HepG2 (cell line): ENCODE measurements around the gene PTPA. TPM values are rescaled to one million over a fixed set of nuclear protein-coding genes. Genes with fewer than 3 reads are reported as not detected.

ENCODE experiments used
- AGO1 ChIP-seq: fragments of 200-400 bp; formaldehyde crosslinking; IDR thresholded peaks from 2 replicates; pipeline ENCODE4 v1.6.1; 2017; ENCODE audit warnings: mild to moderate bottlenecking, low read depth, low read length, moderate library complexity; ENCODE audit not compliant: poor library complexity, severe bottlenecking
- BATF2 ChIP-seq: sonication (generic); formaldehyde crosslinking; IDR thresholded peaks from 2 replicates; pipeline ENCODE4 v1.8.0; 2022; ENCODE audit warnings: mild to moderate bottlenecking, missing genetic modification reagents, moderate library complexity
- FOSL2 ChIP-seq: sonication (generic); formaldehyde crosslinking; IDR thresholded peaks from 2 replicates; pipeline ENCODE4 v1.4.0; 2020; ENCODE audit warnings: missing genetic modification reagents
- HBP1 ChIP-seq: IDR thresholded peaks from 2 replicates; pipeline ENCODE4 v1.6.1; 2016; ENCODE audit warnings: low read depth, control low read depth
- MED1 ChIP-seq: sonication (generic); formaldehyde crosslinking; IDR thresholded peaks from 2 replicates; pipeline ENCODE4 v1.4.0; 2020; ENCODE audit warnings: missing genetic modification reagents
- NONO ChIP-seq, 2 experiments: fragments of 450-650 bp in 1 of 2; sonication (generic) in 1 of 2; formaldehyde crosslinking in 1 of 2; IDR thresholded peaks in 1 of 2; conservative IDR thresholded peaks in 1 of 2; 2 replicates each; pipeline versions ENCODE4 v1.6.1 to v1.8.0; 2017 to 2022; ENCODE audit warnings: mild to moderate bottlenecking in 1 of 2, missing genetic modification reagents in 1 of 2, moderate library complexity in 1 of 2
- NRL ChIP-seq: sonication (generic); formaldehyde crosslinking; IDR thresholded peaks from 2 replicates; pipeline ENCODE4 v1.5.0; 2020; ENCODE audit warnings: missing genetic modification reagents, mild to moderate bottlenecking, moderate library complexity, borderline replicate concordance
- TEAD3 ChIP-seq: optimal IDR thresholded peaks from 2 replicates; pipeline ENCODE3; 2016; ENCODE audit warnings: borderline replicate concordance
- TFDP2 ChIP-seq: sonication (generic); formaldehyde crosslinking; IDR thresholded peaks from 2 replicates; pipeline ENCODE4 v1.4.0; 2020; ENCODE audit warnings: missing genetic modification reagents
- ZBED4 ChIP-seq: sonication (generic); formaldehyde crosslinking; IDR thresholded peaks from 2 replicates; pipeline ENCODE4 v1.4.0; 2020; ENCODE audit warnings: missing genetic modification reagents, borderline replicate concordance
- ZBTB7B ChIP-seq: sonication (generic); formaldehyde crosslinking; IDR thresholded peaks from 2 replicates; pipeline ENCODE4 v1.4.0; 2020; ENCODE audit warnings: missing genetic modification reagents
- ZNF124 ChIP-seq: sonication (generic); formaldehyde crosslinking; IDR thresholded peaks from 2 replicates; pipeline ENCODE4 v1.4.0; 2020; ENCODE audit warnings: missing genetic modification reagents
- ZNF160 ChIP-seq: sonication (generic); formaldehyde crosslinking; IDR thresholded peaks from 2 replicates; pipeline ENCODE4 v1.8.0; 2022; ENCODE audit warnings: mild to moderate bottlenecking, inconsistent platforms, missing genetic modification reagents
- ZNF274 ChIP-seq: sonication (generic); formaldehyde crosslinking; IDR thresholded peaks from 2 replicates; pipeline ENCODE4 v1.5.1; 2020; ENCODE audit warnings: mild to moderate bottlenecking, missing genetic modification reagents
- ZNF550 ChIP-seq: sonication (generic); formaldehyde crosslinking; IDR thresholded peaks from 2 replicates; pipeline ENCODE4 v1.4.0; 2020; ENCODE audit warnings: mild to moderate bottlenecking, missing genetic modification reagents, borderline replicate concordance
- ZNF605 ChIP-seq: sonication (generic); formaldehyde crosslinking; IDR thresholded peaks from 2 replicates; pipeline ENCODE4 v1.8.0; 2022; ENCODE audit warnings: mild to moderate bottlenecking, missing genetic modification reagents
- ZNF761 ChIP-seq: sonication (generic); formaldehyde crosslinking; conservative IDR thresholded peaks from 2 replicates; pipeline ENCODE4 v1.4.0; 2020; ENCODE audit warnings: mild to moderate bottlenecking, missing genetic modification reagents
- ZNF784 ChIP-seq: sonication (generic); formaldehyde crosslinking; IDR thresholded peaks from 2 replicates; pipeline ENCODE4 v1.5.1; 2020; ENCODE audit warnings: missing genetic modification reagents, mild to moderate bottlenecking, borderline replicate concordance
- ZSCAN20 ChIP-seq: sonication (generic); formaldehyde crosslinking; IDR thresholded peaks from 2 replicates; pipeline ENCODE4 v1.4.0; 2020; ENCODE audit warnings: missing genetic modification reagents, mild to moderate bottlenecking, borderline replicate concordance
- ZSCAN21 ChIP-seq: sonication (generic); formaldehyde crosslinking; IDR thresholded peaks from 2 replicates; pipeline ENCODE4 v1.8.0; 2022; ENCODE audit warnings: mild to moderate bottlenecking, missing genetic modification reagents, moderate library complexity, borderline replicate concordance
- ZSCAN9 ChIP-seq: IDR thresholded peaks from 2 replicates; pipeline ENCODE4 v1.6.1; 2016; ENCODE audit warnings: borderline replicate concordance
- polyA plus RNA-seq, 8 experiments: library from polyadenylated mRNA; depleted of rRNA in 3 of 8; stranded (reverse) in 7 of 8; unstranded in 1 of 8; fragments of >200 nt; fragmentation: Illumina TruSeq in 4 of 8; extraction: Trizol in 4 of 8; gene quantifications; 2 replicates each; pipeline versions ENCODE4 v1.2.1 to v1.2.3, GENCODE V29; 2011 to 2016; ENCODE audit warnings: low read depth in 4 of 8, missing spikeins in 1 of 8, mixed read lengths in 1 of 8; ENCODE audit not compliant: insufficient read depth in 1 of 8
- total RNA-seq, 5 experiments: library from RNA; depleted of rRNA; stranded (reverse); fragments of >200 nt; fragmentation: Illumina TruSeq; extraction: Trizol; gene quantifications; 2 replicates each; pipeline ENCODE4 v1.2.3, GENCODE V29; 2016; ENCODE audit warnings: low read depth in 1 of 5

The PTPA gene
- total and polyA plus RNA-seq, 2 of the 13 experiments (the other 11 are each of a cell fraction or from before 2014, with no cell fraction given): 79.3 to 105 TPM

GRCh38 chr9:129139233-129139992 is 28.2 kb downstream of the PTPA start (continued):
- TF ChIP-seq ZBED4 (no peak), ZNF550 (CRISPR knock-in tag) (0 out of 2 replicates have a peak, but pooled peaks have one; percentile 86), HBP1 (CRISPR knock-in tag) (no peak), MED1 (CRISPR knock-in tag) (peak; percentile 50; the same call in 1 of the 2 replicates), ZNF124 (no peak), ZSCAN21 (CRISPR knock-in tag) (peak; percentile 53; the same call in 1 of the 2 replicates), TEAD3 (peak; percentile 21), ZNF605 (peak; percentile 77; the same call in 1 of the 2 replicates), ZSCAN9 (peak; percentile 53), AGO1 (no peak), ZNF784 (CRISPR knock-in tag) (no peak), FOSL2 (CRISPR knock-in tag) (no peak), ZBTB7B (CRISPR knock-in tag) (peak; percentile 19), ZNF761 (CRISPR knock-in tag) (no peak; the same call in 1 of the 2 replicates), ZNF274 (CRISPR knock-in tag) (0 out of 2 replicates have a peak, but pooled peaks have one; percentile 42), TFDP2 (CRISPR knock-in tag) (peak; percentile 53; the same call in 1 of the 2 replicates), BATF2 (CRISPR knock-in tag) (no peak), ZNF160 (CRISPR knock-in tag) (no peak), NONO (IDR thresholded peaks at IDR 0.05) (no peak), NONO (CRISPR knock-in tag; conservative IDR thresholded peaks at IDR 0.05) (no peak), ZSCAN20 (CRISPR knock-in tag) (no peak), NRL (CRISPR knock-in tag) (no peak)
